HG02759 (cell line): ENCODE measurements around the gene WAPL.
A peak's percentile ranks its signal among the peaks of the same experiment; 100 is the strongest.
"Not testable (repeated sequence)": the region's sequence is repeated elsewhere in the genome, so short reads cannot be mapped to it uniquely, and the experiment has no call there.

Source experiments
- ATAC-seq: cut with Tn5 transposase; IDR thresholded peaks from one replicate; pipeline ENCODE4 v1.9.1; 2021; ENCODE audit warnings: mild to moderate bottlenecking, moderate library complexity; ENCODE audit not compliant: unreplicated experiment

Gene WAPL

DNA sequence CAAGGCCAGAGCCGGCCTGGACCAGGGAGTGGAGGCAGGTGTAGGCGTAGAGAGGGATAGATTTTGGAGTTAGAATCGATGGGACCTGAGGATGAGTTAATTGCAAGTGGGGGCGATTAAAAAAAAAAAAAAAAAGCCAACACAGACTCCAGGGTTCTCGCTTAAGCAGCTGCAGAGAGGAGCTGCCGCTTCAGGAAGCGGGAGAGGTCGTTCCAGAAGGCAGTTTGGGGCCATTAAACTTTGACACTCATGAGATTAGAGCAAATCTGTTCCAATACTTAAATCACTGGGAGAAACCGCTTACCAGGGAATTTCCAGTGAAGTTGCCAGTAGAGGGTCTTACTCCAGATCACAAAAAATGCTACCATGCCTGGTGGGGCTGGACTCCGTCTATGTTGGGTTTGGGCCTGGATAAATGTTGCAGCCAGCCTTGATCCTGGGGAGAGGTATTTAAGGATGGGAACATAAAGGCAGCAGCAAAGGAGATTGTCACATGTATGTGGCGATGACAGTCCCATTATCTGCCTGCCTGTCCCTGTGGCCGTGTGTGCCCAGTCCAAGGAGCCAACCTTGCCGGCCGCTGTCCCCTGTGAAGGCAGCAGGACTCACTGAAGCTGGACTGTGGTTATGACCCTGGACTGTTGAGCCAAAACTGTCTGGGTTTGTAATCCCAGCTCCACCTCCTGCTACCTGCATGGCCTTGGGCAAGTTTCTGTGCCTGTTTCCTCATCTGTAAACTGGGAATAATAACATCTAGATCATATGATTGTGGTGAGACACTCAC lies 131.1 kb downstream of the WAPL start:
- no peak for ATAC-seq

DNA sequence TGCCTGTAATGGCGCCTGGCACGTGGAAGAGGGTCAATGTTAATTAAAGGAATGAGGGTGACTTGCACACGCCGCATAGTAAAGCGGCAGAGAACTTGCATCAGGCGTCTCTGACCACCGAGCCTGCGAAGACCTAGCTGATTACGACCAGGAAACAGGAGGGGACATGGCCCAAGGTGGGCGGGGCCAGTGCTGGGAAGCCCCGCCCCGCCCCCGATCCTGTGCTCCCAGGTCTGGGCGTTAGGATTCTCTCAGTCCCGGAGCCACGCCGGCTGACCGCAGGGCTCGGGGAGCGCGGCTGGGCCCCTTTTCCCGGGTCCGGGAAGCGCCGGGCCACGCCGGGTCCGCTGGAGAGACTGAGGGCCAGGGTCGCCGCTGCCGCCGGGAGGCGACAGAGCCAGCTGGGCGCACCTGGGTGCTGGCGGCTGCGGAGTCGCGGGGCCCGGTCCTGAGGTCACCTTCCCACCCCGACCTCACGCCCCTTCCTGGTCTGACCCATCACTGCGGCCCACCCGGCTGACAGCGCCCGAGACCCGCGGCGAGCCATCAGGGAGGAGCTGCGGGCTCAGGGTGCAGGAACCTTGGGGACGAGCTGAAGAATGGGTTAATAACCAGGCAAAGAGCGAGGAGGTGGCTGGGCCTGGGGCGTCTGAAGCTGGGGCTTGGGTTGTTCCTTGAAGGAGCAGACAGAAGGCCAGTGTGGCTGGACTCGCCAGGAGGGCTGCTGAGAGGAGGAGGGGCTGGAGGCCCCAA lies 132.0 kb downstream of the WAPL start:
- peak; percentile 70 for ATAC-seq

DNA sequence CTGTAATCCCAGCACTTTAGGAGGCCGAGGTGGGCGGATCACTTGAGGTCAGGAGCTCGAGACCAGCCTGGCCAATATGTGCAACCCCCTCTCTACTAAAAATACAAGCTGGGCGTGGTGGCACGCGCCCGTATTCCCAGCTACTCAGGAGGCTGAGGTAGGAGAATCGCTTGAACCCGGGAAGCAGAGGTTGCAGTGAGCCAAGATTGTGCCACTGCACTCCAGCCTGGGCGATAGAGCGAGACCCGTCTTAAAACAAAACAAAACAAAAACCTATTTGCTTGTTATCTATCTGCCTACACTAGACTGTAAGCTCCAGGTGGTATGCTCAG lies 132.5 kb downstream of the WAPL start:
- ATAC-seq, result not testable (repeated sequence)

GRCh38 chr10:86388119-86388704 lies 133.4 kb downstream of the WAPL start:
- ATAC-seq, result no peak

DNA sequence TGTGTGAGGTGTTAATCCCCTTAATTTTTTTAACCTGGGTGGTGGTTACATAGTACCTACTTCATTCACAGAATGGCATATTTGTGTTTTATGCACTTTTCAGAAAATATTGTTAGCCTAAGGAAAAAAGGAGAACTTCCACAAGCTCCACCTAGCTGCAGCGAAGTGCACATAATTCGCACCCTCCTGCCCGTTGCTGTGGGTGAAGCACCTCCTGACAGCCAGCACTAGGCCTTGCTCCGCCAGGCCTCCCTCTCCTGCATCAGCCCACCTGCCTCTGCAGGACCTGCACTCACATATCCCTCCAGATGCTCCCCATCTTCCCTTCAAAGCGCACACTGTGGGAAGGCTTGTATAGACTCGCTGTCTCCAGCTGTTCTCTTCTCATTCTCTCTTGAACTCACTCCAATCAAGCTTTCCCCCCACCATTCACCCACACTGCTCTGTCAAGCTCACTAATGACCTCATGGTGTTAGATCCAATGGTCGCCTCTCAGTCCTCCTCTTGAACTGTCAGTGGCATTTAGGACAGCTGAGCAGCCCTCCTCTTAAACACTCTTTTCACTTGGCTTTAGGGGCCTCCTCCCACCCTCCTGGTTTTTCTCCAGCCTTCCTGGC lies 134.3 kb downstream of the WAPL start:
- ATAC-seq, result no peak

GRCh38 chr10:86385806-86386205 lies 135.8 kb downstream of the WAPL start:
- ATAC-seq, result no peak
